ENCODE data around the gene SURF2.

Gene SURF2

DNA sequence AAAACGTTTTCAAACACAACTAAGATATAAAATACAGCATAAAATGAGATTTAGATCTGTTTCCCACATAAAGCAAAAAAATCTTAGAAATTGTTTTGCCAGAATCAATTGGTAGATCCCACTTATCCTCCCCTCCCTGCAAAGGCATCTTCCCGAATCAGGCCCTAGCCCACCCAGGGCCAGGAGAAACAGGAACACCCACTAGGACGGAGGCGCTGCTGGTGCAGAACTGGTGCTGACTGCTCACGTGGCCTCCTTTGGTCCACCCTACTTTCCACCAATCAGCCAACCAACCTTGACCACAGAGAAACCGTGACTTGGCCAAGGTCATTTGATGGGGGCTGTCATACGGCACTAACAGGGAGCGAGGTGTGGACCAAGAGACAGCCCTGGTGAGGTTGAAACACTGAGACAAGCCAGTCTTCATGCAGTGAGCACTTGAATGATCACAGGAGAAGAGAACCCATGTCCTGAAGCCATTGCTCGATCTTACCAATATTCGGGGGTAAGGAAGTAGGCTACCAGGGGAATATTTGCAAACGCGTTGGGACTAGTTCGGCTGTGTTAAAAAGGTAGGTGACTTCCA is 5.2 kb downstream of the SURF2 start:
- TF ChIP-seq, protein P1, sequence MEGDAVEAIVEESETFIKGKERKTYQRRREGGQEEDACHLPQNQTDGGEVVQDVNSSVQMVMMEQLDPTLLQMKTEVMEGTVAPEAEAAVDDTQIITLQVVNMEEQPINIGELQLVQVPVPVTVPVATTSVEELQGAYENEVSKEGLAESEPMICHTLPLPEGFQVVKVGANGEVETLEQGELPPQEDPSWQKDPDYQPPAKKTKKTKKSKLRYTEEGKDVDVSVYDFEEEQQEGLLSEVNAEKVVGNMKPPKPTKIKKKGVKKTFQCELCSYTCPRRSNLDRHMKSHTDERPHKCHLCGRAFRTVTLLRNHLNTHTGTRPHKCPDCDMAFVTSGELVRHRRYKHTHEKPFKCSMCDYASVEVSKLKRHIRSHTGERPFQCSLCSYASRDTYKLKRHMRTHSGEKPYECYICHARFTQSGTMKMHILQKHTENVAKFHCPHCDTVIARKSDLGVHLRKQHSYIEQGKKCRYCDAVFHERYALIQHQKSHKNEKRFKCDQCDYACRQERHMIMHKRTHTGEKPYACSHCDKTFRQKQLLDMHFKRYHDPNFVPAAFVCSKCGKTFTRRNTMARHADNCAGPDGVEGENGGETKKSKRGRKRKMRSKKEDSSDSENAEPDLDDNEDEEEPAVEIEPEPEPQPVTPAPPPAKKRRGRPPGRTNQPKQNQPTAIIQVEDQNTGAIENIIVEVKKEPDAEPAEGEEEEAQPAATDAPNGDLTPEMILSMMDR (IDR thresholded peaks at IDR 0.05), result no peak

DNA sequence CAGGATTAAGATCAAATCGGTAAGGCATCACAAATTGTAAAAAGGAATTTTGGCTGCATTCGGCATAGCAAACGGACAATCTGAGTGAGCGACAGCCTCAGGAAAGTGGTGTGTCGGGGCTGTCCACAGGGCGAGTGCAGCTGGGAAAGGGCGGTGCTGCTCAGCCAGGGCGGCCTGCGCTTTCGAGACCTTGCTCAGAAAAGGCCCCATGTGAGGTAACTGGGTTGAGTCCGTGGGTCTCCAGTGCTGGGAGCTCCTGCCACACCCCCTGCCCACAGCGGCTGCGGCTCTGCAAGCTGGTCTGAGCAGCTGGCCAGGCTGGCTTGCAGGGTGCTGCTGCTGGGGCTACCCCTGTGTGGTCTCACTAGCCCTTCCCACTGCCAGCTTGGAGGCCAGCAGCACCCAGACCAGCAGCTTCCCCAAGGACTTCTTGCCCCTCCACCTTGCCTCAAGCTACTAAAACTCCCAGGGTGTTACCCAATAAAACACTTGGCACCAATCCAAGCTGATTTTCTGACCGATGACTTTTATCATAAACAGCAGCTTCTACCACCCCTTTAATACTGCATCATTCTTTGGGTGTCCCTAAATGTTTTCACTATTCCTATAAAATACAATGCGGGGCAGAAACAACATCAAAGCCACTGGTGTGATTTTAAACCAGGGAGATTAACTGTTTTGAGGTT is 6.2 kb downstream of the SURF2 start:
- TF ChIP-seq, protein P1 (IDR thresholded peaks at IDR 0.05), result no peak

DNA sequence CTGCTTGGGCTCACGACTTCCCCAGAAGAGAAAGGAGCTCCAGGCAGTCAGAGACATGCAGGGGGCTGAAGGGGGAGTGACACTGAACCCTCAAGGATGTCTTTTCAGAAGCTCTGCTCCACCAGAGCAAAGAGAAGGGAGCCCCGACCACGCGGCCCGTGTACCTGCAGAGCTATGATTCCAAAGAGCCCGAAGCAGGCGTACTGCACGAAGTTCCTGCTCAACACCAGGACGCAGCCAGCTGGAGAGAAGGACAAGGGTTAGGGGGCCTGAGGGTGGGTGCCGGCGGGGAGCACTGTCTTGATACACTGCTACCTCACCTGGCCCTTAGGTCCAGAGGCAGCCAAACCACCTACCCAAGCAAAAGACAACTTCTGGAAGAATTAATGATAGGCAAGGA is 10.1 kb downstream of the SURF2 start:
- TF ChIP-seq, protein P1 (IDR thresholded peaks at IDR 0.05), result no peak

DNA sequence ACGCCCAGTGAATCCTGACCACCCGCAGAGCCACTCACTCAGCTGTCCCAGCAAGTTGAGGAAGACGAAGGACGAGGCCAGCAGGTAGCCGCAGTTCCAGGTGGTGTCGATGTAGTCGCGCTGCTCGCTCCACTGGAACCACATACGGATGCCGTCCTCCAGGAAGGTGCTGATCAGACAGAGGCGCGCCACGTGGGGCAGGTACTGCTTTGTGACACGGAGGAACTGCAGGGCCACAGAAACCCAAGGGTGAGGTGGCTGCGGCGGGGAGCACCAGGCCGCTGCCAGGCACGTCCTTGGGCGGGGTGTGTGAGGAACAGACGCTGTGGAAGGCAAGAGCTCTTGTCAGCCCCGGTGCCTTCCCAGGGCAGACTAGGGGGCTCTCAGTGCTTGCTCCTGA is 10.9 kb downstream of the SURF2 start:
- TF ChIP-seq, protein P1 (IDR thresholded peaks at IDR 0.05), result no peak

DNA sequence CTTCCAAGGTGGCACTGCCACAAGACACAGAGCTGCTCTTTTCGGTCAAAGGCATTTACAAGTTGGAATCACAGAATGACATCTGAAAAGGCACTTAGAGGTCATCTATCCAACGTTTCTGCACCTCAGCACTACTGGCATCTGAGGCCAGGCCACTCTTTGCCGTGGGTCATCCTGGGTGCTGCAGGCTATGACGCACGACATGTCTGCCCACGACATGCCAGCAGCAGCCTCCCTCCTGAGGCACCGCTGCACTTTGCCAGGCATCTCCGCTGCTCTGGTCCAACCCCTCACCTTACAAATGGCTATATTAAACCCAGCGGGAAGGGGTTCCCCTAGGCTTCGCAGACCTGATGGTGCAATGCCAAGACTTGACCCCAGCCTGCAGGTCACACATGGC is 11.4 kb downstream of the SURF2 start:
- TF ChIP-seq, protein P1 (IDR thresholded peaks at IDR 0.05), result no peak

DNA sequence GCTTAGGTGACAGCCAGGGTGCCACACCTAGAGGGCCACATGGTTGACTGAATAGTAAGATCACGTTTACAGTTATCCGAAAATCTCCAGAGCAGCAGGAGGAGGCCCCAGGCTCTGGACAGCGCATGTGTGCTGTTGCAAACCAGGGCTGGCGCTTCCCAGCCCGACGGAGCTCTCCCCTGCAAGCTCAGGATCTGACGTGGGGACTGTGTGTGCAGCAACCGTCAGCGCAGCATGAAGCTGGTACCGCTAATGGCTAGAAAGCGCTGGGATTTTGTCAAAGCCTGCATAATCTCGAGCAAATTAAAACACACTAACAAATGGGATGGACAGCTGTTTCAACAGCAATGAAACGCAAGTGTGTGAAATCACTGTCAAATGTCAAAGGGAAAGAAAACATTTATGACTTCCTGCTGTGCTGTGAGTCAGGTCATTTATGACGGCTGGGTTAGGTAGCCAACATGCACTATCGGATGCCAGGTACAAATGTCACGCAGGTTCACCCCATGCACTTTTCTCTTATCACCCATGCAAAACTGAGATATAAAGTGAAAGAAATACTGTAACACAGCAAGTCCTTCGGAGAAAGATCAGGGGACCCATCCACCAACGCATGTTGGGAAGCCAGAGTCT is 12.0 kb downstream of the SURF2 start:
- TF ChIP-seq, protein P1 (IDR thresholded peaks at IDR 0.05), result no peak

DNA sequence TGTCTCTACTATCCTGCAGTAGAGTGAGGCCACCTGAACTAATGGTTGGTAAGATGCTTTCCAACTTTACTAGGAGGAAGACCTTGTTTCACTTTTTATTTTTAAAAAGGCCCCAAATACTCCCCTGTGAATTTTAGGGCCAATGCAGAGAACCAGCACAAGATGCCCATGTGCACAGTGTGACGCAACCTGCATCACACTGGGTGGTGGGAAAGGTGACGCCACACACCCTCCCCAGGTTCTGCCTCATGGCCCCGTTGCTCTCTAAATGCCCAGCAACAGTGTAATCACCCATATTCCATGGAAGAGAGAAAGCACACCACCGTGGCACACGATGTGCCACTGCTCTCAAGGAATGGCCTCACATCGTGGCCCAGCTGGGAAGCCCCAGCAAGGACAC is 13.1 kb downstream of the SURF2 start:
- TF ChIP-seq, protein P1 (IDR thresholded peaks at IDR 0.05), result no peak

All from LNCAP (cell line).